Mesenchymal stem cell (in vitro differentiated cells and primary cell): ENCODE measurements around the gene RORB.
"Not testable (repeated sequence)": the region's sequence is repeated elsewhere in the genome, so short reads cannot be mapped to it uniquely, and the experiment has no call there.

ENCODE experiments used
- DNase-seq: peaks from one replicate; pipeline ENCODE4 v3.0.0-alpha.2; 2013
- H2AFZ ChIP-seq: one replicate; pipeline ENCODE4 v1.6.1; 2013; ENCODE audit warnings: low read depth, mild to moderate bottlenecking, control low read depth, inconsistent platforms, low read length, moderate library complexity
- H2AK5ac ChIP-seq: 2 replicates; pipeline ENCODE4 v1.6.1; 2013; ENCODE audit warnings: low read length, moderate library complexity, mild to moderate bottlenecking, inconsistent platforms; ENCODE audit not compliant: severe bottlenecking
- H2BK120ac ChIP-seq: one replicate; pipeline ENCODE4 v1.6.1; 2013; ENCODE audit warnings: low read depth, mild to moderate bottlenecking, inconsistent platforms, low read length, moderate library complexity
- H2BK12ac ChIP-seq, 2 experiments: one replicate each; pipeline ENCODE4 v1.6.1; 2013; ENCODE audit warnings: inconsistent platforms in 2 of 2, low read length in 2 of 2, mild to moderate bottlenecking in 2 of 2, moderate library complexity in 2 of 2, control low read depth in 1 of 2
- H2BK15ac ChIP-seq: one replicate; pipeline ENCODE4 v1.6.1; 2013; ENCODE audit warnings: mild to moderate bottlenecking, low read depth, inconsistent platforms; ENCODE audit not compliant: poor library complexity, severe bottlenecking
- H2BK5ac ChIP-seq: 2 replicates; pipeline ENCODE4 v1.6.1; 2013; ENCODE audit warnings: low read depth, mild to moderate bottlenecking, low read length, control low read depth, inconsistent platforms; ENCODE audit not compliant: poor library complexity, severe bottlenecking
- H3K14ac ChIP-seq, 2 experiments: one replicate each; pipeline ENCODE4 v1.6.1; 2013; ENCODE audit warnings: inconsistent platforms in 2 of 2, low read length in 2 of 2, control low read depth in 1 of 2, mild to moderate bottlenecking in 1 of 2, moderate library complexity in 1 of 2
- H3K18ac ChIP-seq, 2 experiments: one replicate each; pipeline ENCODE4 v1.6.1; 2013; ENCODE audit warnings: inconsistent platforms in 2 of 2, low read length in 2 of 2, control low read depth in 1 of 2, low read depth in 1 of 2, mild to moderate bottlenecking in 1 of 2
- H3K23ac ChIP-seq, 2 experiments: one replicate each; pipeline ENCODE4 v1.6.1; 2013; ENCODE audit warnings: inconsistent platforms in 2 of 2, low read length in 2 of 2, mild to moderate bottlenecking in 2 of 2, moderate library complexity in 2 of 2, control low read depth in 1 of 2
- H3K27ac ChIP-seq: 2 replicates; pipeline ENCODE4 v1.5.1; 2013; ENCODE audit warnings: mild to moderate bottlenecking, moderate library complexity, low read length, control low read depth, inconsistent platforms; ENCODE audit not compliant: poor library complexity, severe bottlenecking
- H3K27me3 ChIP-seq, 2 experiments: 2 replicates each; pipeline versions ENCODE4 v1.6.1 to v1.7.0; 2013; ENCODE audit warnings: low read length in 2 of 2, mild to moderate bottlenecking in 2 of 2, moderate library complexity in 2 of 2, control low read depth in 1 of 2, inconsistent platforms in 1 of 2; ENCODE audit not compliant: control insufficient read depth in 1 of 2, insufficient read depth in 1 of 2
- H3K36me3 ChIP-seq, 2 experiments: 2 replicates each; pipeline versions ENCODE4 v1.6.1 to v1.7.0; 2013; ENCODE audit warnings: low read length in 2 of 2, control low read depth in 1 of 2, inconsistent platforms in 1 of 2, low read depth in 1 of 2, mild to moderate bottlenecking in 1 of 2; ENCODE audit not compliant: insufficient read depth in 2 of 2, control insufficient read depth in 1 of 2
- H3K4ac ChIP-seq, 2 experiments: one replicate each; pipeline ENCODE4 v1.6.1; 2013; ENCODE audit warnings: inconsistent platforms in 2 of 2, low read length in 2 of 2, mild to moderate bottlenecking in 2 of 2, moderate library complexity in 2 of 2, control low read depth in 1 of 2, low read depth in 1 of 2
- H3K4me1 ChIP-seq: 2 replicates; pipeline ENCODE4 v1.6.1; 2013; ENCODE audit warnings: low read depth, low read length, control low read depth; ENCODE audit not compliant: control insufficient read depth, insufficient read depth
- H3K4me2 ChIP-seq: 2 replicates; pipeline ENCODE4 v1.6.1; 2013; ENCODE audit warnings: low read length, mild to moderate bottlenecking, inconsistent platforms; ENCODE audit not compliant: poor library complexity, severe bottlenecking
- H3K4me3 ChIP-seq, 2 experiments: 2 replicates each; pipeline versions ENCODE4 v1.5.1 to v1.7.0; 2013; ENCODE audit warnings: low read length in 2 of 2, mild to moderate bottlenecking in 2 of 2, control low read depth in 1 of 2, low read depth in 1 of 2; ENCODE audit not compliant: insufficient read depth in 1 of 2
- H3K79me1 ChIP-seq: replicated peaks from 2 replicates; pipeline ENCODE4 v1.6.1; 2013; ENCODE audit warnings: mild to moderate bottlenecking, control low read depth, low read length, inconsistent platforms; ENCODE audit not compliant: poor library complexity, severe bottlenecking
- H3K9ac ChIP-seq: 2 replicates; pipeline ENCODE4 v1.7.0; 2013; ENCODE audit warnings: mild to moderate bottlenecking, low read length, moderate library complexity
- H3K9me3 ChIP-seq: 2 replicates; pipeline ENCODE4 v1.7.0; 2013; ENCODE audit warnings: mild to moderate bottlenecking, low read length; ENCODE audit not compliant: control insufficient read depth
- H4K8ac ChIP-seq: one replicate; pipeline ENCODE4 v1.6.1; 2013; ENCODE audit warnings: inconsistent platforms, mild to moderate bottlenecking, low read length, moderate library complexity
- H4K91ac ChIP-seq: one replicate; pipeline ENCODE4 v1.6.1; 2013; ENCODE audit warnings: mild to moderate bottlenecking, low read length, inconsistent platforms
- WGBS: methylation state at CpG from one replicate; pipeline ENCODE4 v1.1.7; 2013; ENCODE audit warnings: mixed read lengths; 5-methylcytosine and 5-hydroxymethylcytosine counted together

The RORB gene

GRCh38 chr9:74528207-74528606 is 31.1 kb downstream of the RORB start:
- no peak overlapping the region for H4K91ac ChIP-seq
- no peak overlapping the region for H2BK12ac ChIP-seq
- no peak overlapping the region for H3K27ac ChIP-seq
- no peak overlapping the region for H3K4me2 ChIP-seq
- no peak overlapping the region for H3K9ac ChIP-seq
- H3K4ac ChIP-seq, result no peak overlapping the region
- no peak overlapping the region for H3K18ac ChIP-seq
- H3K79me1 ChIP-seq, result no peaks in the 10 kb centered on the region
- peaks cover 0 to 13% of the 10 kb centered on the region in 2 experiments for H3K27me3 ChIP-seq
- H2AFZ ChIP-seq, result no peak overlapping the region
- H2BK120ac ChIP-seq, result no peak overlapping the region
- no peak overlapping the region for H3K23ac ChIP-seq
- no peak overlapping the region for H2AK5ac ChIP-seq
- no peak overlapping the region for H4K8ac ChIP-seq
- 73% methylated on average over 5 of the region's 6 CpGs for WGBS
- no peaks in the 10 kb centered on the region for H3K4me1 ChIP-seq
- H2BK5ac ChIP-seq, result no peak overlapping the region
- H3K9me3 ChIP-seq, result no peaks in the 10 kb centered on the region
- no peak for DNase-seq
- no peak overlapping the region for H3K14ac ChIP-seq
- H2BK15ac ChIP-seq, result no peak overlapping the region
- H3K4me3 ChIP-seq, result no peak overlapping the region
- no peaks in the 10 kb centered on the region for H3K36me3 ChIP-seq

GRCh38 chr9:74530458-74530857 is 33.3 kb downstream of the RORB start:
- not testable (repeated sequence) for H3K79me1 ChIP-seq, H3K18ac ChIP-seq, H3K23ac ChIP-seq, H4K91ac ChIP-seq, H3K4ac ChIP-seq, H3K9me3 ChIP-seq, H3K14ac ChIP-seq, H3K36me3 ChIP-seq, DNase-seq, H4K8ac ChIP-seq, H2BK5ac ChIP-seq, H3K4me3 ChIP-seq, H2AK5ac ChIP-seq, H2BK120ac ChIP-seq, H2AFZ ChIP-seq, H3K4me2 ChIP-seq, H2BK15ac ChIP-seq, H2BK12ac ChIP-seq, H3K27ac ChIP-seq, H3K4me1 ChIP-seq, H3K9ac ChIP-seq
- peaks cover 0 to 13% of the 10 kb centered on the region in 2 experiments for H3K27me3 ChIP-seq
- WGBS, result 65% methylated on average over 5 of the region's 8 CpGs

- H2AFZ ChIP-seq, result no peak overlapping the region
- no peak overlapping the region for H4K91ac ChIP-seq
- H3K36me3 ChIP-seq, result no peaks in the 10 kb centered on the region
- H3K4me1 ChIP-seq, result no peaks in the 10 kb centered on the region
- peaks cover 0 to 5% of the 10 kb centered on the region in 2 experiments for H3K27me3 ChIP-seq
- no peak overlapping the region for H2BK15ac ChIP-seq
- H3K9ac ChIP-seq, result no peak overlapping the region
- H3K4me3 ChIP-seq, result no peak overlapping the region
- H2BK5ac ChIP-seq, result no peak overlapping the region
- WGBS, result 100% methylated on average over 1 of the region's 1 CpG
- no peak overlapping the region for H3K18ac ChIP-seq
- no peak overlapping the region for H4K8ac ChIP-seq
- no peak overlapping the region for H3K27ac ChIP-seq
- no peak overlapping the region for H3K4ac ChIP-seq
- H2BK120ac ChIP-seq, result no peak overlapping the region
- H3K4me2 ChIP-seq, result no peak overlapping the region
- DNase-seq, result no peak
- no peak overlapping the region for H3K14ac ChIP-seq
- no peaks in the 10 kb centered on the region for H3K9me3 ChIP-seq
- no peak overlapping the region for H3K23ac ChIP-seq
- no peak overlapping the region for H2BK12ac ChIP-seq
- H3K79me1 ChIP-seq, result no peaks in the 10 kb centered on the region
- H2AK5ac ChIP-seq, result no peak overlapping the region
These were observed 36.1 kb downstream of the RORB start for GRCh38 chr9:74533253-74533652.

- Histone ChIP-seq H2BK15ac (no peak overlapping the region), H2BK12ac (no peak overlapping the region), H2BK120ac (no peak overlapping the region), H3K4me3 (no peak overlapping the region), H3K14ac (no peak overlapping the region), H2AK5ac (no peak overlapping the region), H3K27me3 (no peaks in the 10 kb centered on the region), H3K79me1 (no peaks in the 10 kb centered on the region), H2BK5ac (no peak overlapping the region), H4K91ac (no peak overlapping the region), H3K4me1 (no peaks in the 10 kb centered on the region), H3K36me3 (no peaks in the 10 kb centered on the region), H3K9me3 (no peaks in the 10 kb centered on the region), H3K27ac (no peak overlapping the region), H3K18ac (no peak overlapping the region), H3K4me2 (no peak overlapping the region), H3K9ac (no peak overlapping the region), H3K23ac (no peak overlapping the region), H3K4ac (no peak overlapping the region), H2AFZ (no peak overlapping the region), H4K8ac (no peak overlapping the region)
- DNase-seq, result no peak
- 88% methylated on average over 3 of the region's 3 CpGs for WGBS
These were observed 37.7 kb downstream of the RORB start for GRCh38 chr9:74534841-74535240.
